ENCODE data around the gene IRAK1.

Gene IRAK1

GRCh38 chrX:154040307-154040756 is 20.6 kb upstream of the IRAK1 start:
- DNase-seq: no peak

GRCh38 chrX:154039577-154039976 is 19.9 kb upstream of the IRAK1 start:
- no peak for DNase-seq

- DNase-seq: no peak
Observed at GRCh38 chrX:154038656-154039055, 19.0 kb upstream of the IRAK1 start.

GRCh38 chrX:154037754-154038153 is 18.1 kb upstream of the IRAK1 start:
- no peak for DNase-seq

GRCh38 chrX:154036513-154036912 is 16.8 kb upstream of the IRAK1 start:
- no peak for DNase-seq

- no peak for DNase-seq
Observed at GRCh38 chrX:154033848-154034247, 14.1 kb upstream of the IRAK1 start.

- DNase-seq: no peak
Observed at GRCh38 chrX:154032653-154033052, 13.0 kb upstream of the IRAK1 start.

GRCh38 chrX:154032160-154032559 is 12.5 kb upstream of the IRAK1 start:
- no peak for DNase-seq

- no peak for DNase-seq
Observed at GRCh38 chrX:154030715-154031305, 11.1 kb upstream of the IRAK1 start.

- no peak for DNase-seq
Observed at GRCh38 chrX:154030266-154030665, 10.6 kb upstream of the IRAK1 start.

GRCh38 chrX:154029439-154029838 is 9.7 kb upstream of the IRAK1 start:
- no peak for DNase-seq

- DNase-seq: no peak
Observed at GRCh38 chrX:154028502-154029184, 8.9 kb upstream of the IRAK1 start.

- DNase-seq: no peak
Observed at GRCh38 chrX:154027986-154028385, 8.3 kb upstream of the IRAK1 start.

- DNase-seq: no peak
Observed at GRCh38 chrX:154027022-154027402, 7.3 kb upstream of the IRAK1 start.

- no peak for DNase-seq
Observed at GRCh38 chrX:154026136-154027021, 6.7 kb upstream of the IRAK1 start.

GRCh38 chrX:154025230-154025629 is 5.5 kb upstream of the IRAK1 start:
- no peak for DNase-seq

- no peak for DNase-seq
Observed at GRCh38 chrX:154024271-154024670, 4.6 kb upstream of the IRAK1 start.

- DNase-seq: no peak
Observed at GRCh38 chrX:154023276-154024000, 3.7 kb upstream of the IRAK1 start.

- DNase-seq: no peak
Observed at GRCh38 chrX:154022108-154022507, 2.4 kb upstream of the IRAK1 start.

- no peak for DNase-seq
Observed at GRCh38 chrX:154021131-154021611, 1.5 kb upstream of the IRAK1 start.

GRCh38 chrX:154020536-154021115 is 924 bp upstream of the IRAK1 start:
- no peak for DNase-seq

- no peak for DNase-seq
Observed at GRCh38 chrX:154019061-154019621, 561 bp downstream of the IRAK1 start.
